Subcutaneous adipose tissue (tissue), 4 donors: ENCODE data around the gene CRIP3. TPM values are rescaled to one million over a fixed set of nuclear protein-coding genes. Genes with fewer than 3 reads are reported as not detected.

Source experiments
- CTCF ChIP-seq: fragments of 450-650 bp; IDR thresholded peaks from one replicate; pipeline ENCODE4 v1.5.1; 2016; ENCODE audit warnings: low read depth, mild to moderate bottlenecking, control low read depth, antibody characterized with exemption, moderate library complexity
- small RNA-seq: library from RNA; depleted of rRNA; stranded (forward); fragments of <200 nt; gene quantifications from one replicate; pipeline ENCODE3, GENCODE V24; 2016
- total RNA-seq, 4 donors: library from RNA; depleted of rRNA; stranded (reverse); fragments of >200 nt; gene quantifications; one replicate each; pipeline ENCODE4 v1.1.0, GENCODE V29; 2016

Gene CRIP3
- total RNA-seq, 4 donors from 2014 or later, result 0.88 to 2.0 TPM; not detected in 2

- TF ChIP-seq CTCF, result no peak
These were observed 49.6 kb downstream of the CRIP3 start for GRCh38 chr6:43258807-43259686.

- TF ChIP-seq CTCF, result no peak
These were observed 50.4 kb downstream of the CRIP3 start for GRCh38 chr6:43258180-43258579.

- TF ChIP-seq CTCF, result no peak
These were observed 51.1 kb downstream of the CRIP3 start for GRCh38 chr6:43257367-43258145.

- no peak for TF ChIP-seq CTCF
These were observed 51.8 kb downstream of the CRIP3 start for GRCh38 chr6:43256670-43257366.

Small RNA genes lying within 50 kb of the gene (small RNA-seq; reads per million reads assigned to genes)
- gene RPL12P47, result not detected

Other genes with a start within 250 kb of the CRIP3 start
- 10 to 100 TPM; 10.4 to 19.8 (median 16.6) TPM for gene MRPL2, start 249.4 kb downstream of the CRIP3 start, total RNA-seq
- 10 to 100 TPM; 10.9 to 24.7 (median 21.9) TPM for gene KLC4, start 249.2 kb downstream of the CRIP3 start, total RNA-seq
- gene PTK7, start 232.5 kb downstream of the CRIP3 start, total RNA-seq, result 10 to 100 TPM in 1 of 4 donors, 1 to 10 TPM in 3; 1.8 to 11.4 (median 3.6) TPM
- gene SRF, start 137.6 kb downstream of the CRIP3 start, total RNA-seq, result 10 to 100 TPM in 2 of 4 donors, 1 to 10 TPM in 2; 8.5 to 22.8 (median 10.6) TPM
- 10 to 100 TPM; 16.3 to 36.7 (median 27.2) TPM for gene CUL9, start 126.6 kb downstream of the CRIP3 start, total RNA-seq
- gene DNPH1, start 79.3 kb downstream of the CRIP3 start, total RNA-seq, result 10 to 100 TPM; 29.8 to 72.9 (median 50.8) TPM
- not detected for gene TTBK1, start 65.3 kb downstream of the CRIP3 start, total RNA-seq
- gene SLC22A7, start 10.6 kb downstream of the CRIP3 start, total RNA-seq, result not detected
- 10 to 100 TPM; 16.1 to 18.9 (median 17.9) TPM for gene ZNF318, start 60.8 kb upstream of the CRIP3 start, total RNA-seq
- 10 to 100 TPM in 2 of 4 donors, 1 to 10 TPM in 2; 7.0 to 12.9 (median 9.7) TPM for gene ABCC10, start 118.7 kb upstream of the CRIP3 start, total RNA-seq
- not detected for gene DLK2, start 146.7 kb upstream of the CRIP3 start, total RNA-seq
- 10 to 100 TPM; 13.4 to 29.6 (median 16.3) TPM for gene TJAP1, start 168.7 kb upstream of the CRIP3 start, total RNA-seq
- gene LRRC73, start 201.5 kb upstream of the CRIP3 start, total RNA-seq, result under 1 TPM in 2 of 4 donors, not detected in 2; 0.33 to 0.57 TPM
- gene YIPF3, start 208.1 kb upstream of the CRIP3 start, total RNA-seq, result 100 to 1,000 TPM in 1 of 4 donors, 10 to 100 TPM in 3; 64.1 to 135 (median 83.7) TPM
- 10 to 100 TPM; 12.4 to 19.6 (median 14.6) TPM for gene POLR1C, start 208.3 kb upstream of the CRIP3 start, total RNA-seq